ENCODE measurements around the gene ATG14.
"Not testable (repeated sequence)": the region's sequence is repeated elsewhere in the genome, so short reads cannot be mapped to it uniquely, and the experiment has no call there.

Gene ATG14

DNA sequence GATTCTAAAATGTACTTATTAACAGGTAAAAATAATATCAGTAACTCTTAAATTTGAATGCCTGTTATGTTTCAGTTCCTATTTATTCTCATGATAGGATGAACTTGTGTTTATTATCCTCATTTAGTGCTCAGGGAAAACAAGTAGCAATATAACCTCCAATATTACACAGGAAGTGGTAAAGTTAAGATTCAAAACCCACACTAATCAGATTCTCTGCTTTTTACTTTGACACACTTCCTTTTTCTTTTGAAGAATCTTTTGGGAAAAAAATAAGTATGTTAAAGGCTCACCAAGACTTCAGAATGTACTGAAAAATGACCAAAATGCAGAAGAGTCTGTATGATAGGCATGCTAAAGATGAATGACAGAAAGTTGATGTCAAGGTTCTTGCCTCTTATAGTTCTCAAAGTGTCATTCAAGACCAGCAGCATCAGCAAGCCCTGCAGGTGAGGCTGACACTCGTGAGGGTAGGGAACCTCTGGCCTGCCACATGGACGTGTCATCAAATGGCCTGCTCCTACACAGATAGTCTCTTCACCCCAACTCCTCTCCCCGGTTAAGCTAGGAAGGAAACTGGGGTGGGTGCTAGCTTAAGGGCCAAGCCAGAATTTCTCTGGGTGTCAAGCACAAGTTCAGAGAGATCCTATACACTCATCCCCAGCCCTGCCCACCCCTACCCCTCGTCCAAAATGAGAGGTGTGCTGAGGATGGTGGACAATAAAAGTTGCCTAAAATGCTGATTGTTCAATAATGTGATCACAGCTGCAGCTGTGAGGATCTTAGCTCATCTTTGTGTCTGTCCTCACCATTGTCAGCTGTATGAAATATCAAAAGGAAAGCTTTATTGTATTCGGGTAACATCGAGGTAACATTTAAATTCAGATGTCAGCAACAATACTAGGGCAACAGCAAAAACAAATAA, 22.5 kb upstream of the ATG14 start:
- DNase-seq (ENCODE audit: low read depth), result no peak

DNA sequence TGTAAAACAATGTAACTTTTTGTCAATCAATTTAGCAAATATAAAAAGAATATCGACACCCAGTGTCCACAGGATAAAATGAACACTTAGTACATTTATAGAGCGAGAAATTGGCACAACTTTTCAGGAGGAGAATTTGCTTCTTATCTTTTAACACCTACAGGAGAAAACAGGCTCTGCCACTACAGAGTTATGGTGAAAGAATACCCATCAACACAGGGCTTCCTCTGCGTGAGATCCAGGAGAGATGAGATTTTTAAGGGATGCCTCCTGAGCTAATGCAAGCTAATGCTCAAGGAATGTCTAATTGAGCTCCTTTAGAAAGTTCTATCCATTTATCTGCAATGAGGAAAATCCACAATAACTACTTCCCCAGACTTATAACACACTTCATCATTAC, 21.0 kb upstream of the ATG14 start:
- DNase-seq (ENCODE audit: low read depth), result no peak

DNA sequence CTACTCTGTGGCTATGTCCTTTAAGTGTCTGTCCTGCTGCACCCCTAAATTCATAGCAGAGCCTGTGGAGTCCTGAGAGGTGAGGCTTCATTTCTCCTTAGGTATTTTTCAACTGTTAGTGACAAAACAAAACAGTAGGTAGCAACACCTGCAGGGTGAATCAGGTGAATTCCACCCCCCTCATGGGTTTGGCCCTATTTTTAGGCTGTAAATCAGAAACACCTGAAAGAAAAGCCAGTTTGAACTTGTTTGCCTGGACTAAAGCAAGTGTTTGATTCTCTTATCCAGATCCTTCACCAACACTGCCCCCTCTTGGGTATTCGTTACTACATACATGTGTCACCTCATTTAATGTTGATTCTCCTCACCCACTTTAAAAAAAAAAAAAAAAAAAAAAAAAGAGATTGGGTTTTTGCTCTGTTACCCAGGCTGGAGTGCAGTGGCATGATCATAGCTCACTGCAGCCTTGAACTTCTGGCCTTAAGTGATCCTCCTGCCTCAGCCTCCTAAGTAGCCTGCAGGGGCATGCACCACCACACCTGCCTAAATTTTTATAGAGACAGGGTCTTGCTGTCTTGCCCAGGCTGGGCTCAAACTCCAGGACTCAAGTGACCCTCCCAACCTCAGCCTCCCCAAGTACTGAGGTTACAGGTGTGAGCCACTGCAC, 18.5 kb upstream of the ATG14 start:
- peak; percentile 80 for DNase-seq (ENCODE audit: low read depth)

DNA sequence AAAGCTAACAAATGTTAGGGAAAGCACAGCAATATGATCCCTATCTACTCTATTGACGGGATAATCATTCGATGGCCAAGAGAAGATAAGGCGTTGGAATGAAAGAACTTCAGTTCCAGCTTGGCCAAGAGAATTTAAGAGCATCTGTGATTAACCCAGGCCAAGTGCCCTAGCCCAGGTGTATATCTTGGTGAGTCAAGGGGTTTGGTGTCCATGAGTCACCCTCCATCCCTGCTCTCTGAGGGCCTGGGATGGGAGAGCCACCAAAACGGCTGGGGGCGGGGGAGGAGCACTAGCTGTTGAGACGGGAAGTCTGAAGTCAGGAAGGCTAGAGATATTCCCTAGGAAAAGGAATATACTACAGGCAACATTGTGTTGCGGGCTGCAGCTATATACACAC, 15.8 kb upstream of the ATG14 start:
- no peak for DNase-seq (ENCODE audit: low read depth)

DNA sequence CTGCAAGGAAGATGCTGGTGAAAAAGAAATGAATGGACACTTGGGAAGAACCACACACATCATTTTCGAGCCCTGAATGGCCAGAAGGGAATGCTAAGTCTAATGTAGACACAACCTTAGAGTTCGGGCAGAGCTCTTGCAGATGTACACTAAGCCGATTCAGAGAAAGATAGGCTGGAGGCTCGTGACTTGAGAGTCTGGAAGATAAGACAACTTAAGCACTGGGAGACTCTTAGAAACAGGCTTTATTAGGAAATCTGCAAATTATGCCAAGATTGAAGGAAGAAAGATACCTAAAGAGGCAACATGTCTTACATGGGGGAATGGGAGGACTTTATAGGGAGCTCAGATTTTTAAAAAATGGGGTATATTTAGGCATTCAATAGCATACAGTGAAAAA, 15.3 kb upstream of the ATG14 start:
- DNase-seq (ENCODE audit: low read depth), result no peak

DNA sequence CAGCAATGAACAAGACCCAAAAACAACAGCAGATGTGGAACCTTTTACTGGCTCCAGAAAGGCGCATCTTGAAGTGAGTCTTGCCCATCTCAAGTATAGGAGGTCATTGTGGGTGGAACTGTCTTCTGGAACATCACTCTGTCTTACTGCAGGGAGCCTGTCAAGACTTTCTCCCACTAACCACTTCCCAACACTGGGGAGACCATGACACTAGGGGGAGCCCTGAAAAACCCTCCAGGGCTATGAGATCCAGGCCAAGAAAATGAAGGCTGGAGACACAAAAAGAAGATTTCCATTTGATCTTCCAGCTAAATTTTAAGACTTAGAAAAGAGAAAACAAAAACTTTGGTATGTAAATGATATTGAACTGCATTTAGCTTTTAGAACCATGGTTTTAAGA, 13.5 kb upstream of the ATG14 start:
- DNase-seq (ENCODE audit: low read depth), result no peak

DNA sequence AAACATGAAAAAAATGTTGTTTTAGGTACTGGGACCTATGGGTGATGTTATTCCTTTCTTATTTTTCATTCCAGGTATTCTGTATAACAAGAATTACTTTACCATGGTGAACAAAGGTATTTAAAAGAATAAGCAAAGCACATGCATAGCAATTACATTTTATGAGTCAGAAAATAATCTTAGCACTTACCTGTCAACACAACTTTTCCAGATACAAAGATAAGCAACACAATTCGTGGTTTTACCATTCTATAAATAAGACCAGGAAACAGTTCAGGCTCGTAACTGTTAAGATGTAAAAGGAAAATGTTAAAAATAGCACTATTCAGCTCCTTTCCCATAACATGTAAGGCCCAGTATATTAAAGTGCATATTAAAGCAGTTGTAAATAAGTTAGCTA, 12.3 kb upstream of the ATG14 start:
- DNase-seq (ENCODE audit: low read depth), result no peak

DNA sequence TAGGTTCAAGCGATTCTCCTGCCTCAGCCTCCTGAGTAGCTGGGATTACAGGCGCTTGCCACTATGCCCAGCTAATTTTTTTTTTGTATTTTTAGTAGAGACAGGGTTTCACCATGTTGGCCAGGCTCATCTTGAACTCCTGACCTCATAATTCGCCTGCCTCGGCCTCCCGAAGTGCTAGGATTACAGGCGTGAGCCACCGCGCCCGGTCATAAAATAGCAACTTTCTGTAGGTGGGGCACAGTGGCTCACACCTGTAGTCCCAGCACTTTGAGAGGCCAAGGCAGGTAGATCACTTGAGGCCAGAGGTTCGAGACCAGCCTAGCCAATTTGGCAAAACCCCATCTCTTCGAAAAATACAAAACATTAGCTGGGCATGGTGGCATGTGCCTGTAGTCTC, 10.7 kb upstream of the ATG14 start:
- not testable (repeated sequence) for DNase-seq (ENCODE audit: low read depth)

DNA sequence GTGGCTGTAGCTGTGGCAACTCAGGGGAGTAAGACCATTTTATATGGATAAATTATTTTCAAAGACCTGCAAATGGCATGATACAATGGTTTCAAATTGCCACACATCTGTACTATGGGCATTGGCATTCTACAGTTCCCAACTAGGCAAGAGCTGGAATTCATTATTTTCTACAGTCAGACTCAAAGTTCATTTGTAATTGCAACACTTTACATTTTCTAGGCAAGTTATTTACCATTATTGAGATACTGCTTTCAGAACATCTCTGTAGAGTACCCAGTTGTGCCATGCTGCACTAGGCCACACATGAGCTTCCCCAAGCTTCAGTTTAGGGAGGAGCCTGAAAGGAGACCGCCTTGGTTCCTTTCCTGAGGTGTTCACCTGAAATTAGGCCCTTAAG, 8.0 kb upstream of the ATG14 start:
- no peak for DNase-seq (ENCODE audit: low read depth)

DNA sequence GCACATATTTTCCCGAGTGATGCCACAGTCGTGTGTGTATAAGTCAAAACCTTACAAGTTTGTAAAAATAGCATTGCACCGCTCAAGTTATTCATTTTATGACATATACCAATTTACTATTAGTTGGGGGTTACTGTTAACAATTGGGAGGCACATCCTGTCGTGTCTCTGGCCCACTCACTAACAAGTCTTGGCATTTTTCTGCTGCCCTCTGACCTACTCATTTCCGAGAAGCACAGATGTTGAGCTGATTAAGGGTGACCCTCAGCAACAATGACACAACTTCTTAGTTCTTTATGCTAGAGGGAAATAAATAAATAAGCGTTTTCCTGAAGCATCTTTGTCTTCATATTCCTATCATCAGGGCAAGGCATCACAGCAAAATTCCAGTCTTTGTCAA, 6.8 kb upstream of the ATG14 start:
- no peak for DNase-seq (ENCODE audit: low read depth)

DNA sequence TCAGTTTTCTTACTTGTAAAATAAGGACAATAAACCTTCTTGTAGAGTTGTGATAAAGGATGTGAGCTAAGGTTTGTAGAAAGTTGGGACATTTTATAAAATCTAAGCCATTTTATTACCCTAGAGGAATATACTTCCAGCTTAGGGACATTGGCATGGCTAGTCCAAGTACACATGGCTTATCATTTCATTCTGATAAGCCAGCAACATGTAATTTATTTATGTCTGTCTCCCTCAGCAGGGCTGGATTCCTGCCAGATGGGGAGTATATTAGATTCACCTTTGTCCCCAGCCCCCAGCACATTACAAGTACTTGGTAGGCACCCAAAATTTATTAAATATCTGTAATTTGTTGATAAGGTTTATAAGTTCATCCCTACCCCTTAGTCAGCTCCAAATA, 6.3 kb upstream of the ATG14 start:
- DNase-seq (ENCODE audit: low read depth), result no peak

DNA sequence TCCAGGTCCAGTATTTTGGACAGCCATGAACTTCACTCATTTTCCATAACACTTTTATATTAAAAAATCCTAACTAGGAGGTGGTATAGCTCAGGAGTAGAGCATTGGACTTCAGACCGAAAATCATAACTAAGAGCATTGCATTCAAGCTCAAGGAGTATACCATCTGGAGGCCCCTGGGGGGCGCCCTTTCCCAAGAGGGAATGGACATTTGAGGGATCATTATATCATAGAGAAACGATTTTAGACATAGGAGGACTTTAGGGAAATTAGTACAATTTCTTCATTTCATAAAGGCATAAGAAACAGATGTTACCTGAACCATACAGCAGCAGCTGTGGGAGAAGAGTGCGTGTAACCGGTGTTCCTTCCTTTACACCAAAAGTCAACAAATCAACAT, 5.2 kb upstream of the ATG14 start:
- DNase-seq (ENCODE audit: low read depth), result no peak

DNA sequence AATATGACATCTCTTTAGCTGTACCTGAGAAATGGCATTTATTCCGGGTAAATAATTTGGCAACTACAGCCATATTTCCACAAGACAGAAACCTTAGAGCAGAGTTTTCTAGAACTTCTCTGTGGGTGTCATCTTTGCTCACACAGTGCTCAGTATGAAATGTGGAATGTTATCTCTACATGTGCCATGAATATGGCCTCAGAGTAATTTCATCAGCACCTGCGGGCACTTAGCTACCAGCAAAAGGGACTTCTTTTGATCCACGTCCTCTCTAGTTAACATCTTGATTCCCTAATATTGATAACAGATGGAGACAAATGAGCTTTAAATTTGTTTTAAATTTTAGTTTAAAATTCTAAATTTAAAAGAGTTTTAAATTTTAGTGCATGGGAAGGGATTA, 2.9 kb upstream of the ATG14 start:
- no peak for DNase-seq (ENCODE audit: low read depth)

DNA sequence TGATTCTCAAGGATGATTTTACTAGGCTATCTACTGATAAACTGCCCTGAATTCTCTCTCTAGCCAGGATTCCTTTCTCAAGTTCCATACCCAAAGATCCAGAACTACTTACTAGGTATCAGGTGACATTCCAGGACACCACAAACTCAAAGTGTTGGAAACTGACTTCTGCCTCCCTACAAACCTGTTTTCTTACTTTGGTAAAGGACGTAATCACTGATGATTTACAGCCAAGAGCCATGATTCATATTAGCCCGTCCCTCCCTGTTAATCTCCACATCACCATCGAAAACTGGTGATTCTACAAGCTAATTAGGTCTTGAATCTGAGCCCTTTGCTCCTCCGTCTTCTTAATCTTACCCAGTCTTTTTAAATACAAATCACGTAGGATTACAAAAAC, 1.0 kb upstream of the ATG14 start:
- no peak for DNase-seq (ENCODE audit: low read depth)

DNA sequence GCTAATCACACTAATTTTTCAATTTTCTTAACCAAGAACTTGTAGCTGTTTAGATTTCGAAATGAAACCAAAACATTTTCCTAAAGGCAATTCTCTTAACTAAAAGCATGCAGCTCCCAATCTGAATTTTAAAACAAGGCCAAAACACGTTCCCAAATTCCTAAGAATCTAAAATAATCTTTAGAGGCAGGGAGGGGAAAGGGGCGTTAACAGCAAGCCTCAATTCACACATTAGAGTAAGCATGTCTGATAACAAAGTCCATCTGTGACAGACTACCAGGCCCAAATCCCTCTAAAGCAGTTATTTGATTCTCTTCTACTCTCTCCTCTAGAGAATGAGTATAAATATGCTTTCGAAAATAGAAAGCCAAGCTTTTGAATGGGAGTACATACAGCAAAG, 754 bp downstream of the ATG14 start:
- DNase-seq (ENCODE audit: low read depth), result no peak

DNA sequence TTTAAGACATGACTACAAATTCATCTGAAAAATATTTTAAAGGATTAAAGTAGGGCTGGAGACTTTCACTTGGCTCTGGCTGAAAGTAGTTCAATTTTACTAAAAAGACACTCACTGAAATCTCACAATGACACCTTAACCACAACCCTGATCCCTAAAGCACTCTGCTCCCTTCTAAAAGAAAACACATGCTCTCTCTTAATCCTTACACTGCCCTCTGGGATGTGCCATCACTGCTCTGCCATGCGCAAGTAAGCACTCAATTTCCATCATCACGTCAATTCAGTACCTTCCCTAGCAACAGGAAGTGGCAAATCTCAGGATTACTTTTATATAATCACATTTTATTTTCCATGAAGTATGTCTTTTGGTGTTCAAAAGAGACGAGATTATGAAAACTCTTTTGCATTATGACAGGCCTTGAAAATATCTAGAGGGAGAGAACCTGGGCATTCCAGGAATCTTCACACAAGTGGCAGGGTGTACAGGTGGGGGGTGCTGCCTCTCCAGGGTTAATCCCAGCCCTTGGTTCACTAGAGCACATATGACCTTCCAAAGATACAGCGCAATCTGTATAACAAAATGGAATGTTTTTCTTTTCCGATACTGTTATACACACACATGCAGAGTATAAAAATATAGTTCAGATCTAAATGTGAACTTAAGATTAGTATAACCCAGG, 7.3 kb downstream of the ATG14 start:
- DNase-seq (ENCODE audit: low read depth), result no peak

DNA sequence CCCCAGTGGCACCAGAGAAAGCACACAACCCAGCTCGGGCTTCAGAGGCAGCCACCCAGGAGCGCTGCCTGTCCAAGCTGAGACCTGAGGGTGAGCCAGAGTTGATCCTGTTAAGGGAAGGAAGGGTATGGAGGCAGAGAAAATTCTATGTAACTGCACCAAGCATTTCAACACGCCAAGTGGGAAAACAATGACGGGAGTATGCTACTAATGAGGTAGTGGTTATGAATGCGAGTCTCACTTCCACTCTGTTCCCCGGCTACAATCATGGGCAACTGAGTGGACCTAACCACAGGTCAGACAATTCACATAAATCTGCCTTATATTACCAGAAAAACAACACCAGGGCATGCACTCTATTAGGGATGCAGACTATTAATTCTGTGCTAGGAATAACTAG, 9.9 kb downstream of the ATG14 start:
- no peak for DNase-seq (ENCODE audit: low read depth)

DNA sequence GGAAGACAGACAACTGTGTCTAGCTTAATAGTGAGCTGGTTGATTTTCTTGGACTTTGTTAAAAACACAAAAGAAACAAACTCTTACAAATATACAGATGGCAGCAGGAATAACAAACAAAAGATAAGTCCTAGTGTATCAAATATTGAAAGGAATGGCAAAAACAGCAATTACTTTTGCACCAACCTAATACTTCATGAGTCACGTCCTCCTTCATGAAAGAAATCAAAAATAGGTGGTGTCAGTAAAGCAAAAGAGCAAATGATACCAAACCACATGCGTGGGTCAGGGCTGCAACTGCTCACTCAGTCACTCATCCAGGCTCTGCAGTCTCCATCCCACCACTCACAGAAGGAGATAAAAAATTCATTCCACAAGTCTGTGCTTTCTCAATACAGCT, 11.8 kb downstream of the ATG14 start:
- DNase-seq (ENCODE audit: low read depth), result peak; percentile 44

DNA sequence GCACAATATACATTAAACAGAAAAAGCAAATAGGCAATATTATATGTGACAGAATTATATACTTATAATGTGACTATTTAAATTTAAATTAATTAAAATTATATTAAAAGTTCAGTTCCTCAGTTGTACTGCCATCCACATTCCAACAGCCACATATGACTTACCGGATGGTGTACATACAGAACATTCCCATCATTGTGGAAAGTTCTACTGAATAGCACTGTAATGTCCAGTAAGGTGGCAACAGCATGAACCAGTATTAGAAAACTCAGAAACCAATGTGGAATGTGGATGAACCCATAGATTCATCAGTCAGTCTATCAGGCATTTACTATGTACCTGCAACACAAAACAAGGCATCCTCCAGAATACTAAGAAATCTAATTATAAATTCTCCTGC, 12.4 kb downstream of the ATG14 start:
- no peak for DNase-seq (ENCODE audit: low read depth)

DNA sequence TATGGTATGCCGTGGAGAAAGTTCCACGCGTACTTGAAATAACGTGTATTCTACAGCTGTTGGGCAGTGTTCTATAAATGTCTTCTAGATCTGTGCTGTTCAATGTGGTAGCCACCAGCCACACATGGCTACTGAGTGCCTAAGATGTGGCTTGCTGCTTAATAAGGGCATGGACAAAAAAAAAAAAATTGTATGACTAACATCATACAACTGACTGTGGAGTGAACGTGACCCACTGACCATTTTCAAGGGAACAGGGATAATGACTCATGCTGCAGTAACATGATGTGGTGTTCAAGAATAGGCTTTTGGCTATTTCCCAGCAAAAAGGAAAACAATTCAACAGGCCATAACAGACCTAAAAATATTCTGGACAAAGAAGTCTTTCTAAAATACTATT, 13.0 kb downstream of the ATG14 start:
- peak; percentile 97 for DNase-seq (ENCODE audit: low read depth)

DNA sequence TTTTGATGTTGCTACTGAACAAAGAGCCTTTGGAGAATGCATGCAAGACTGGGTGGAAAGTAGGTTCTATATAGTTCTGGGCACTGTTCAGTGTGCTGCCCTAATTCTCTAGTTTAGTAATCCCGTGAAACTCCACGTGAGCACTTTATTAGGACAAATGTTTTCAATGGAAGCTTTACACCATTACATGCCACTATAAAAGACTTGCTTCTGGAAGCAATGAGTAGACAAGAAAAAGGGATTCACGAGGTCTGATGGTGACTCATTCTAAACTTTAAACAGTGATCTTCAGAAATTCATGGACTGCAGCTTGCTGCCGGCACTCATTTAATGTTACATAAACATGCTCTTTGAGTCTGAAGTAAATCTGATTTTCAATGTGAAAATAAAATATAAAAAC, 22.3 kb downstream of the ATG14 start:
- DNase-seq (ENCODE audit: low read depth), result peak; percentile 90

DNA sequence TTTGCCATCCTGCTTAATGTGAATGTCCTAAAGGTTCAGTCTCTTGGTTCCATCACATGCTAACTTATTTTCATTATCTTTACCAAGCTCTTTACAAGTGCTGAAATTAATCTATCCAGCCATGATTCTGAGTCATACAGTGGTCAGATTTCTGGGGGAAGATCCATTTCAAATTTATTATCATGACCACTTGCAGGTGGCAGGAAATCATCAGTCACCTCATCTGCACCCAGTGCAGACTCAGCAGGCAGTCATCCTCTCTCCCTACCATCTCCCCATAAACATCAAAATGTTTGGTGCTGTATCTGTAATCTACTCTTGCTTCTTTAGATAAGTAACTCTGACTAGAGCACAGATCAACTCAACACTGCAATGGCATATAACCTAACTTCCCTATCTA, 23.5 kb downstream of the ATG14 start:
- peak; percentile 68 for DNase-seq (ENCODE audit: low read depth)

DNA sequence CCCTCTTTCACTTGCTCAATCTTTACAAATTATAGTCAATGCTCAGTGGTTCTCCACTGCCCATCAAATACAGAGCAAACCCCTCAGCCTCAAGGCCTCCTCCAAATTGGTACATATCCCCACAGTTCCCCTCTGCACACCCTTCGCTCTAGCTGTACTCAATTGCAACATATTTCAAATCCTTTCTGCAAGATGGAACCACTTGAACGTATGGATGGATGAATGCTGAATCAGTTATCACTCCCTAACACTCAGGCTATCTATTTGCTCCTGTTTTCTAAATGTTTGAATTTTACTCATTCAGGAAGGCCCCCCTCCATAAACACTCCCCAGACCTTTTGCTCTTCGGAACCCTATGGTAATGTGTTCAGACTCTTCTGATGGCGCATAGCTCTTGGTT, 24.5 kb downstream of the ATG14 start:
- no peak for DNase-seq (ENCODE audit: low read depth)

Data from iris pigment epithelial cell (primary cell).